Measurements from ENCODE around the gene DOCK1. TPM values are rescaled to one million over a fixed set of nuclear protein-coding genes. Genes with fewer than 3 reads are reported as not detected.

The DOCK1 gene
- total RNA-seq, 2 experiments from 2014 or later, result not detected

DNA sequence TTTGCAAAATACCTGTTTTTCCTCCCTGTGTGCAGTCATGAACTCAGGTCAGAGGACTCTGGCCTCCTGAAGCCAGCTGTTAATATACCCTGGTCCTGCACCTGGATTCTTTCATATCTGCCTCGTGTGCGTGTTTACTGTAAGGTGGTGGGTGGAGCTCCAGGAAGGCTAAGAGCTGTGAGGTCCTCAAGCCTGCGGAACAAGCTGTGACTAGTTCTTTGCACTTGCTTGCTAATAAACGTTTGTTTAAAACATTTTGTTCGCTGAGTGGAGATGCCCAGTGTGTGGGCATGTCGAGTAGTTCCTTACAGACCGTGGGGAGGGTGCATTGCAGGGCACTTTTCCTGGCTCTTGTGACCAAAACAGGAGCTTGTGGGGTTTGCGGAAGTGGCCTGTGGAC lies 139.0 kb downstream of the DOCK1 start:
- Mint-ChIP-seq H3K9me3 (no peaks in the 10 kb centered on the region), H3K4me3 (no peak overlapping the region), H3K36me3 (ENCODE audit: low read depth) (no peaks in the 10 kb centered on the region), H3K4me1 (ENCODE audit: low read depth) (no peaks in the 10 kb centered on the region), H3K27ac (no peak overlapping the region), H3K27me3 (no peaks in the 10 kb centered on the region)
- Histone ChIP-seq H3K36me3 (ENCODE audit: insufficient read depth, low read length) (no peaks in the 10 kb centered on the region), H3K4me1 (ENCODE audit: insufficient read depth, low read length) (no peaks in the 10 kb centered on the region), H3K27ac (ENCODE audit: low read depth in 1 of 2, low read length in 2 of 2) (no peak overlapping the region), H3K4me3 (ENCODE audit: low read length) (no peak overlapping the region), H3K27me3 (ENCODE audit: control insufficient read depth in 1 of 2, insufficient read depth in 2 of 2, low read length in 2 of 2) (no peaks in the 10 kb centered on the region), H3K9me3 (ENCODE audit: control insufficient read depth in 1 of 2, insufficient read depth in 1 of 2, low read length in 2 of 2) (peaks cover 0 to 14% of the 10 kb centered on the region in 2 experiments)
- DNase-seq (no peak), ATAC-seq (ENCODE audit: poor library complexity) (no peak)
- POLR2A ChIA-PET, result no interaction called here
- TF ChIP-seq, protein P1, sequence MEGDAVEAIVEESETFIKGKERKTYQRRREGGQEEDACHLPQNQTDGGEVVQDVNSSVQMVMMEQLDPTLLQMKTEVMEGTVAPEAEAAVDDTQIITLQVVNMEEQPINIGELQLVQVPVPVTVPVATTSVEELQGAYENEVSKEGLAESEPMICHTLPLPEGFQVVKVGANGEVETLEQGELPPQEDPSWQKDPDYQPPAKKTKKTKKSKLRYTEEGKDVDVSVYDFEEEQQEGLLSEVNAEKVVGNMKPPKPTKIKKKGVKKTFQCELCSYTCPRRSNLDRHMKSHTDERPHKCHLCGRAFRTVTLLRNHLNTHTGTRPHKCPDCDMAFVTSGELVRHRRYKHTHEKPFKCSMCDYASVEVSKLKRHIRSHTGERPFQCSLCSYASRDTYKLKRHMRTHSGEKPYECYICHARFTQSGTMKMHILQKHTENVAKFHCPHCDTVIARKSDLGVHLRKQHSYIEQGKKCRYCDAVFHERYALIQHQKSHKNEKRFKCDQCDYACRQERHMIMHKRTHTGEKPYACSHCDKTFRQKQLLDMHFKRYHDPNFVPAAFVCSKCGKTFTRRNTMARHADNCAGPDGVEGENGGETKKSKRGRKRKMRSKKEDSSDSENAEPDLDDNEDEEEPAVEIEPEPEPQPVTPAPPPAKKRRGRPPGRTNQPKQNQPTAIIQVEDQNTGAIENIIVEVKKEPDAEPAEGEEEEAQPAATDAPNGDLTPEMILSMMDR (IDR thresholded peaks at IDR 0.05), result no peak
- intact Hi-C loops (cut with DNase I, micrococcal nuclease), result no loop called here
- CTCF ChIA-PET, result no interaction called here

- no peak for DNase-seq
- Histone ChIP-seq H3K9me3 (ENCODE audit: control insufficient read depth in 1 of 2, insufficient read depth in 1 of 2, low read length in 2 of 2) (peaks cover 0 to 4% of the 10 kb centered on the region in 2 experiments), H3K27me3 (ENCODE audit: control insufficient read depth in 1 of 2, insufficient read depth in 2 of 2, low read length in 2 of 2) (no peaks in the 10 kb centered on the region), H3K27ac (ENCODE audit: low read depth in 1 of 2, low read length in 2 of 2) (no peak overlapping the region), H3K36me3 (ENCODE audit: insufficient read depth, low read length) (no peaks in the 10 kb centered on the region), H3K4me3 (ENCODE audit: low read length) (no peak overlapping the region), H3K4me1 (ENCODE audit: insufficient read depth, low read length) (no peaks in the 10 kb centered on the region)
- CTCF ChIA-PET, result no interaction called here
- no peaks in the 10 kb centered on the region for H3K36me3 Mint-ChIP-seq (ENCODE audit: low read depth)
- no peaks in the 10 kb centered on the region for H3K9me3 Mint-ChIP-seq
- no peak for ATAC-seq (ENCODE audit: poor library complexity)
- H3K27ac Mint-ChIP-seq, result no peak overlapping the region
- no peak overlapping the region for H3K4me3 Mint-ChIP-seq
- intact Hi-C loops (cut with DNase I, micrococcal nuclease), result no loop called here
- POLR2A ChIA-PET, result no interaction called here
- no peaks in the 10 kb centered on the region for H3K4me1 Mint-ChIP-seq (ENCODE audit: low read depth)
- H3K27me3 Mint-ChIP-seq, result no peaks in the 10 kb centered on the region
- TF ChIP-seq, protein P1 (IDR thresholded peaks at IDR 0.05), result no peak
Observed at GRCh38 chr10:127046975-127047877, 142.0 kb downstream of the DOCK1 start.

GRCh38 chr10:127047878-127048238 lies 142.6 kb downstream of the DOCK1 start:
- TF ChIP-seq, protein P1 (IDR thresholded peaks at IDR 0.05), result no peak
- Histone ChIP-seq H3K27ac (ENCODE audit: low read depth in 1 of 2, low read length in 2 of 2) (no peak overlapping the region), H3K36me3 (ENCODE audit: insufficient read depth, low read length) (no peaks in the 10 kb centered on the region), H3K9me3 (ENCODE audit: control insufficient read depth in 1 of 2, insufficient read depth in 1 of 2, low read length in 2 of 2) (peaks cover 0 to 7% of the 10 kb centered on the region in 2 experiments), H3K4me1 (ENCODE audit: insufficient read depth, low read length) (no peaks in the 10 kb centered on the region), H3K27me3 (ENCODE audit: control insufficient read depth in 1 of 2, insufficient read depth in 2 of 2, low read length in 2 of 2) (no peaks in the 10 kb centered on the region), H3K4me3 (ENCODE audit: low read length) (no peak overlapping the region)
- no peaks in the 10 kb centered on the region for H3K36me3 Mint-ChIP-seq (ENCODE audit: low read depth)
- intact Hi-C loops (cut with DNase I, micrococcal nuclease), result no loop called here
- no peaks in the 10 kb centered on the region for H3K9me3 Mint-ChIP-seq
- H3K27me3 Mint-ChIP-seq, result no peaks in the 10 kb centered on the region
- ATAC-seq (ENCODE audit: poor library complexity), result no peak
- no peak overlapping the region for H3K27ac Mint-ChIP-seq
- no peaks in the 10 kb centered on the region for H3K4me1 Mint-ChIP-seq (ENCODE audit: low read depth)
- no peak overlapping the region for H3K4me3 Mint-ChIP-seq
- DNase-seq, result no peak
- ChIA-PET POLR2A (no interaction called here), CTCF (no interaction called here)
